HG03378 (cell line): Measurements from ENCODE around the gene SPSB2.
"Not testable (repeated sequence)": the region's sequence is repeated elsewhere in the genome, so short reads cannot be mapped to it uniquely, and the experiment has no call there.

ENCODE experiments used
- ATAC-seq: cut with Tn5 transposase; IDR thresholded peaks from one replicate; pipeline ENCODE4 v1.9.1; 2021; ENCODE audit warnings: mild to moderate bottlenecking, moderate library complexity; ENCODE audit not compliant: unreplicated experiment

Gene SPSB2

DNA sequence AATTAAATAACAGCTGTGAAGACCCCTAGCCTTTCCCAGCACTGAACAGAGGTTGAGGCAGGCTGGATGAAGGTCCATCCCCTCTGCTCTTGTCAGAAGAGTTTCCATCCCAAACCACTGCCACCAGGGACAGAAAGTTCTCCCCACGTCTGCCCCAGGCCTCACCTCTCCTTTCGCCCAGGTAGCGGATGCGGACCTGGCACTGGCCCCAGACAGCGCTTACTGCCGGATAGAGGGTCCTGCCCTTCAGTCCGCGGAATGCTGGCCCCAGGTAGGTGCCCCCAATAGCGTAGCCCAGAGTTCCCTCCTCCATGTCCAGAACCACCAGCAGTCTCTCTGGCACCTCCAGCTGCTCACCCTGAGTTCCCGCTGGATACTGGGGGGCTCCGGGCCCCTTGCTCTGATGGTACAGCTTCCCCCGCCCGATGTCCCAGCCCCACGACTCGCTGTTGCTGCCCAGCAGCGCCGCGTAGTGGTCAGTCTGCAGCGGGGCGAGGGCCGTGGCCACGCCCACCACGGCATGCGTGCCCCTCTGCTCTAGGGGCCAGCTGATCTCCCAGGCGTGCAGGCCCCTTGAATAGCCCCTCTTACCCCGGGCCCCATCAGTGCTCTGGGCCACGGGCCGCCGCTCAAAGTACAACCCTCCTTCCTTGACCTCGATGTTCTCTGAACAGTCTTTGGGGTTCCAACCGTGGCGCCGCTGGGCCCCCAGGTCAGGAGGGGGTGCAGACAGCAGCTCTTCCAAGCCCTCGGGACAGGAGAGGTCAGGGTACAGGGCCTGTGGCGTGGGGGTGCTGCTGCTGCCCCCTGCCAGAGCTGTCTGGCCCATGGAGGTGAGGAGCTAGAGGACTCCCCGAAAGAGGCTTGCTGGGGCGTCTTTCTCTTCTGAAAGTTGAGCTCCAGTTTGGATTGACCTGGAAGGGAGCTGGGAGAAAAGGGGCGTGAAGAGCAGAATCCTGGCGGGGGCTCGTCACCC lies 742 bp downstream of the SPSB2 start:
- ATAC-seq, result no peak

DNA sequence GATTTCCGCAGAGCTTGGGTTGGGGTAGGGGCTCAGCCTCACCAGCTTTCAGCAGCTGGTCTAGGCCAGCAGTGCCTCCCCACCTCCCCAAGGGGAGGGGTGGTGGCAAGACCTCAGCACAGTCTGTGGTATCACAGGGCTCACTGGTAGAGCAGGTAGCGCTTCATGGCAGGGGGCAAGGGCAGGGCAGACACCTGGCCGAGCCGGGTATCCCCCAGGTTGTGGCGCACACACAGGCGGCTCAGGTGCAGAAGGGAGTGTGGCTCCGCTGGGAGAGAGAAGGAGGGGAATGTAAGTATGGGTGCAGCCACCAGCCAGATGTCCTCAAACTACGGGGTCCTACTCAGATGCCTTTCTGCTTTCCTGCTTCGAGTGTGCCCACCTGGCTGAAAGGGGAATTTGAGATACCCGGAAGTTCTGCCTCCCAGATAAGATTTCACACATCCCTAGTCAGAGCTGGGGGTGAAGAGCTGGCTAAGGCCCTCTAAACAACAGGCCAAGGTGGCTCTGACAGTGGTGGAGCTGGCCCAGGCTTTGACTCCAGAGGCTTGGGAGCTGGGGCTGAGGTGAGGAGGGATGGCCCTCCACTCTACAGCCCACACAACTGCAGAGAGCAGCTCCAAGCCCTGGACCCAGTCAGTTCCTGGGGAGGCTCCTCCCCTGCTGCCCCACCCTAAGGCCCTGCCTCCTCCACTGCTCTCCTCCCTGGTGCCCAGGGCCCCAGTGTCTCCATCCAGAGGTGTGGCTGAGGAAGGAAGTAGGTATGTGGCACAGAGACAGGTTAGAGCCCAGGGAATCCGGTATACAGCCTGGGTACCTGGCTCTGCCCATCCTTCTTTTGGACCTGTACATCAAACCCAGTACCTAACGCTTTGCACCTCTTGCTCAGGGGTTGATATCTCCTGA lies 1.8 kb downstream of the SPSB2 start:
- ATAC-seq, result no peak

DNA sequence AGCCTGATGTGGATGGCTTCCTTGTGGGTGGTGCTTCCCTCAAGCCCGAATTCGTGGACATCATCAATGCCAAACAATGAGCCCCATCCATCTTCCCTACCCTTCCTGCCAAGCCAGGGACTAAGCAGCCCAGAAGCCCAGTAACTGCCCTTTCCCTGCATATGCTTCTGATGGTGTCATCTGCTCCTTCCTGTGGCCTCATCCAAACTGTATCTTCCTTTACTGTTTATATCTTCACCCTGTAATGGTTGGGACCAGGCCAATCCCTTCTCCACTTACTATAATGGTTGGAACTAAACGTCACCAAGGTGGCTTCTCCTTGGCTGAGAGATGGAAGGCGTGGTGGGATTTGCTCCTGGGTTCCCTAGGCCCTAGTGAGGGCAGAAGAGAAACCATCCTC lies 2.8 kb downstream of the SPSB2 start:
- ATAC-seq, result not testable (repeated sequence)

DNA sequence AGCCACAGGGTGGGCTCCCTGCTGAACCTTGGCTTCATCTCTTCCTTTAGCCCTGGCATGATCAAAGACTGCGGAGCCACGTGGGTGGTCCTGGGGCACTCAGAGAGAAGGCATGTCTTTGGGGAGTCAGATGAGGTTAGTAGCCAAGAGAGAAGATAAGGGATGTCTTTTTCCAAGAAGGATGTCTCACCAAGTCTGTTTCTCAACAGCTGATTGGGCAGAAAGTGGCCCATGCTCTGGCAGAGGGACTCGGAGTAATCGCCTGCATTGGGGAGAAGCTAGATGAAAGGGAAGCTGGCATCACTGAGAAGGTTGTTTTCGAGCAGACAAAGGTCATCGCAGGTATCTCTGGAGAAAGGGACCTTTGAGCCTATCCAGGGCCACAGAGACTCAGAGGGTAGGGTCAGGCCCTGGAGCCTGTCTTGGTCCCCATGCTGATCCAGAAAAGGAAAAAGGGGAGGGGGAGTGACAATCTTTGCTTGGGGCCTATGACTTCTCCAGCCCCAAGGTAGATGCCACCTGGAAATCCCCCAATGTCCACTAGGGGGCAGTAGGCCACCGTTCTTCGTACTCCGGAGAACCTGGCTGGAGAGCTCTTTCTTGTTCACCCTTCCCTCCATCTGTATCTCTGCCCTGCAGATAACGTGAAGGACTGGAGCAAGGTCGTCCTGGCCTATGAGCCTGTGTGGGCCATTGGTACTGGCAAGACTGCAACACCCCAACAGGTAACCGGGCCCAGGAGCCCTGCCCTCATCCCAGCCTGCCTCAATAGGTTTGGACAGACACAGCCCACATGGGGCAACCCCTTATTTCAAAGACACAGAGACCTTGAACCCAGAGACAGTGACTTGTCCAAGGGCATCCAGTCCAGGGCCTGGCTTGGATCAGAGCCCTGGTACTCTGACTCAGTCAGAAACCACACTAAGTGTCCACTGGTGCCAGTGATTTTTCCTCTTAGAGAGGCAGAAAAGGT lies 3.8 kb downstream of the SPSB2 start:
- ATAC-seq, result no peak

DNA sequence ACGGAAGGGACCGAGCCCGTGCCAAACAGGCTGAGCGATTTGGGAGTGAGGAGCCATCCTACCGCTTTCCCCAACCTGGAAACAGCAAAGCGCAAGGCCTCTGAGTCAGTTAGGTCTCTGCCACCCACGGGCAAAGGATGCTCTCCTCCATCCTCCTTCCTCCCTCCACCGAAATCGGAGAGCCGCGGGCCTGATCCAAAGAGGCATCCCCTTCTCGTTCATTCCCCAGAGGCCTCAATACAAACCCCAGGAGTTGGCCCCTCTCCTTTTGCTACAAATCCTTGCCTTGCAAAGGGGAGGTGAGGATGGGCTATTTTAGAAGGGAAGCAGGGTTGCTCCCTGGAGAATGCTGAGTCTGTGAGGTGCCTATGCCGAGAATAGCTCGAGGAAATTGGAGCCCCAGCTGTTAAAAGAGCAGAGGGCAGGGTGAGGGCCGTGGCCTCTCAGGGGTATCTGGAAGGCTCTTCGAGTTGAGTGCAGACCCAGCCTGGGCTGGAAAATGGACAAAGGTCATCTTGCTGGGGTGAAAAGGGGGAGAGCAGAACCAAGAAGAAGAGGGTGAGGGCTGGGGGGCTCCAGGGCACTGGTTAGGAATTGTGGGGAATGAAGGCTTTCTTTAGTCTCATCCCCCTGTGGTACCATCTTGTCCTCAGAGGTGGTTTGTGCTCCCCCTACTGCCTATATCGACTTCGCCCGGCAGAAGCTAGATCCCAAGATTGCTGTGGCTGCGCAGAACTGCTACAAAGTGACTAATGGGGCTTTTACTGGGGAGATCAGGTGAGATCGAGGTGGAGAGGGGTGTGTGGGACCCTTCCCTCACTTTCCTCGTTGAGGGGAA lies 4.7 kb downstream of the SPSB2 start:
- no peak for ATAC-seq

DNA sequence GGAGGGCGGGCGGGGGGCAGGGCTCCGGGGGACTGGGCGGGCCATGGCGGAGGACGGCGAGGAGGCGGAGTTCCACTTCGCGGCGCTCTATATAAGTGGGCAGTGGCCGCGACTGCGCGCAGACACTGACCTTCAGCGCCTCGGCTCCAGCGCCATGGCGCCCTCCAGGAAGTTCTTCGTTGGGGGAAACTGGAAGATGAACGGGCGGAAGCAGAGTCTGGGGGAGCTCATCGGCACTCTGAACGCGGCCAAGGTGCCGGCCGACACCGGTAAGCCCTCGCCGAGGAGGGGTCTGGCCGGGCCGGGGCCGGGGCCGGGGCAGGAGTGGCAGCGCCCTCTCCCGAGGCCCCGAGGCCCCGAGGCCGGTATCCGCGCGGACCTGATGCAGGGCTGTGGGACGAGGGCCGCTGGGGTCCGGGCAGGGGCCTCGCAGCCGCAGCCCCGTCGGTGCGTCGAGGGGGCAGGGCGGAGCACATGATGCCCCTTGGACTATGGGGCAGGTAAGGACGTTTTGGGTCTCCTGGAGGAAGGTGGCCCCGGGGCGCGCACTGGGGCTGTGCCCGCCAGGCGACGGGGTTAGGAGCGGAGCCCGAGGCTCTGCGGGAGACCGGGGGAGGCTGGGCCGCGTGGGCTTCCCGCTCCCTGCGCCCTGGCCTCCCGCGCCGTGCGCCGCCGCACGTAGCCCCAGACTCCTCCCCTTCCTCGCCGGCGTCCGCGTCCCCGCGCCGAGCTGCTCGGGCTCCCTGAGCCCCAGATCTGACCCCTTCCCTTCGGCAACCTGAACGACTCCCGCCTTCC lies 5.5 kb downstream of the SPSB2 start, which contains the start of gene TPI1:
TPI1 (plus strand) TSS at position 119 of the 798 bp plus-strand sequence; CDS start at position 155, 36 bp downstream.
- ATAC-seq, result no peak

DNA sequence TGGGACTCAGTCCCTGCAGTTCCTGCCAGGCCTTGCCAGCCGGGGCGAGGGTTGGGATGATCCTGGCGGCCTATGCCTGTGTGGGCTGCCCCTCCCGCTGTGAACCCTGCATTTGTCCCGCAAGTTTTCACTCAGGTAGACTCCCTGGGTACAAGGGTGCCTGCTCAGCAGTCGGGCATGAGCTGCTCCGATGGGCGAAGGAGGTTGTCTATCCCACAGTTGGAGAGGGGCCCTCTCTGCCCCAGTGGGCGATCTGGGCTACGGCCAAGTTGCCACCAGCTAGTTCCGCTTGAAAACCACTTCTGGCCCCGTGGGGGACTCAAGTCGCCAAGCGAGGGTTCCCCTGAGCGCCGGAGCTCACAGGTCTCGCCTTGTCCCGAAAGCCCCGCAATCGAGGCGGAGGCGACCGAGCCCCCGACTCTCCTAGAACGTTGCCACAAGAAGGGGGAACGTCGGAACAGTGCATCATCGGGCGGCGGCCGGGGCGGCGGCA lies 6.1 kb downstream of the SPSB2 start:
- no peak for ATAC-seq

DNA sequence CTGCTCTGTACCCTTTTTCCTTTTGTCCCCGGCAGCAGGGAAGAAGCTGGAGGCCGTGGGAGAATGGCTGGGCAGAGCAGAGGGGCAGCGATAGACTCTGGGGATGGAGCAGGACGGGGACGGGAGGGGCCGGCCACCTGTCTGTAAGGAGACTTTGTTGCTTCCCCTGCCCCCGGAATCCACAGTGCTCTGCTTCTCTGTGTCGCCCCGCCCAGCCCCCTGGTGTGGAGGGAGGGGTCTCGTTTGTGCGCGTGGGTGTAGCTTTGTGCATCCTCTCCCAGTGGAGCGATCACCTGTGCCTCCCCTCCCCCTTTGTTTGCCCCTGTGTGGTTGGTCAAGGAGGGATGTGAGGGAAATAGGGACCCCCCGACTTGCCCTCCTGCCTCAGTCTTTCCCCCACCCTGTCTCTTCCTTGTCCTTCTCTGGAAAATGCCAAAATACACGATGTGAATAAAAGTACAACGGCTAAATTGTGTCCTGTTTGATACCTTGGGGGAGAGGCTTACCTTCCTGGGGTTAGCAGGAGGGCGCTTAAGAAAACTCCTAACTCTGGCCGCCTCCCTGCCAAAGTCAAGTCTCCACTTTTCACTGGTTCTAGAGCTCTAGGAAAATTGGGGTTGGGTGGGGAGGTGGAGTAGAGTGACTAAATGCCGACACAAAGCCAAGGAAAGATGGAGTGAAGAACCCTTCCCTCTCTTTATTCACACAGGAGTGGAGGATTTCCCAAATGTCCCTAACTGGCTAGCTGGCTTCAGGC lies 6.8 kb downstream of the SPSB2 start:
- ATAC-seq, result no peak

DNA sequence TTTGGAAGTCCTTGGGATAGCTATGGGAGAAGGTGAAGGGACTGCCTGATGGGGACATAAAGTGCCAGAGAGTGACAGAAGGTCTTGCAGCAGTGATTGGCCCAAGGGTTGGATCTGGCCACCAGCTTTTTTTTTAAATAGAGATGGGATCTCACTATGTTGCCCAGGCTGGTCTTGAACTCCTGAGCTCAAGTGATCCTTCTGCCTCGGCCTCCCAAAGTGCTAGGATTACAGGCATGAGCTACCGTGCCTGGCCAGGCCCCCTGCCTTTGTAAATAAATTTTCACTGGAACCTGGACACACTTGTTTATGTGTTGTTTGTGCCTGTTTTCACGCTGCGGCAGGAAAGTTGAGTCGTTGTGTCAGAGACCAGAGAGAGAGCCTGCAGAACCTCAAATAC lies 7.8 kb downstream of the SPSB2 start:
- not testable (repeated sequence) for ATAC-seq

DNA sequence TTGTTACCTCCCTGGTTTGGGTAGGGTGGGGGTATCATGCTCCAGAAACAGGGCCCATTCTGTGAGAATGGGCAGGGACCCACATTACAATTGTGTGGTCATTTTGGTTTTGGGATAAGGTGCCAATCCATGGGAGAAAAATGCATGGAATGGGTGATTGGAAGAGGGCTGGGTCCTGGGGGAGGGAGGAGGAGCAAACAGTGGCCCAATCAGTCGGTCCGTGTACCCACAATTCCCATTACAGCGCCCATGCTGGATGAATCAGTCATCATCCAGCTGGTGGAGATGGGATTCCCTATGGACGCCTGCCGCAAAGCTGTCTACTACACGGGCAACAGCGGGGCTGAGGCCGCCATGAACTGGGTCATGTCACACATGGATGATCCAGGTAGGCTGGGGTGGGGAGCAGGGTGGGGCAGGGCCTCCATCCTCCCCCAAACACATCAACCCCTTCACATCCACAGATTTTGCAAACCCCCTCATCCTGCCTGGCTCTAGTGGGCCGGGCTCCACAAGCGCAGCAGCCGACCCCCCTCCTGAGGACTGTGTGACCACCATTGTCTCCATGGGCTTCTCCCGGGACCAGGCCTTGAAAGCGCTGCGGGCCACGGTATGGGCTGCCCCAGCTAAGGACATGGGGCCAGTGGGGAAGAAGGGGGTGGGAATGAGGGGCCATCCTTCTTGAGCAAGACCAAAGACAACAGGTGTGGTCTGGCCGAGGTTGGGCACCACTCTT lies 9.3 kb downstream of the SPSB2 start:
- no peak for ATAC-seq

DNA sequence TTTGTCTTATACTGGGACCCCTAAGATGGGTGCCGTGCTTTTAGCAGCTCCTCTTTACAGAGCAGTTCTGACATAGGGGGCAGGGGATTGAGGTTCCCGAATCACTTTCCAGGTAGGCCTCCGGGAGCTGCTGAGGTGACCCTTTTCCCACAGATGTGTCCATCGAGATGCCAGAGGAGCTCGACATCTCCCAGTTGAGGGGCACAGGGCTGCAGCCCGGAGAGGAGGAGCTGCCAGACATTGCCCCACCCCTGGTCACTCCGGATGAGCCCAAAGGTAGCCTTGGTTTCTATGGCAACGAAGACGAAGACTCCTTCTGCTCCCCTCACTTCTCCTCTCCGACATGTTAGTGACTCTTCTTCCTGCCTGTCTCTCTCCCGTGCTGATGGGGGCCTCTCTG lies 10.1 kb downstream of the SPSB2 start:
- no peak for ATAC-seq

DNA sequence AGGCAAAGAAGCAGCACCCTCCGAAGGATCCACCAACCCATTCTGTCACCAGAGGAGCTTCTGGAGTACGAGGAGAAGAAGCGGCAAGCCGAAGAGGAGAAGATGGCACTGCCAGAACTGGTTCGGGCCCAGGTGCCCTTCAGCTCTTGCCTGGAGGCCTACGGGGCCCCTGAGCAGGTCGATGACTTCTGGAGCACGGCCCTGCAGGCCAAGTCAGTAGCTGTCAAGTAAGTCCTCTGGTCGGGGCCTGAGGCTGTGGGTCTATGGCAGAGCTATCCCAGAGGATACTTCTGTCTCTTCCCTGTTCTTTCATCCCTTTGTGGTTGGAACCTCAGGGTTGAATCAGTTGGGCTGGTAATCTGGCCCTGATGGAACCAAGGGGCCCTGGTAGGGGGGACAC lies 11.7 kb downstream of the SPSB2 start:
- no peak for ATAC-seq

DNA sequence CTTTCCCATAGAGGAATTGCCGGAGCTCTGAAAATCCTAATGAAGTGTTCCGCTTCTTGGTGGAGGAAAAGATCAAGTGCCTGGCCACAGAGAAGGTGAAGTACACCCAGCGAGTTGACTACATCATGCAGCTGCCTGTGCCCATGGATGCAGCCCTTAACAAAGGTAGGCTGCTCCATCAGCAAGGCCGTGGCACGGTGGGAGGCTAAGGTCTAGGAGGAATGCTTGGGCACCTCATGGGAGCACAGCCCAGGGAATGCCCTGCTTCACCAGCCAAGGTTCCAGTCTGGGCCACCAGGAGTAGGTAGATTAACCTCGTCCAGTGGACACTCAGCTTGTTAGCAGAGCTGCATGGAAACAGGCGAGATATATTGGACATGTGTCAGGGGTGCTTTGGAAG lies 12.2 kb downstream of the SPSB2 start:
- no peak for ATAC-seq

DNA sequence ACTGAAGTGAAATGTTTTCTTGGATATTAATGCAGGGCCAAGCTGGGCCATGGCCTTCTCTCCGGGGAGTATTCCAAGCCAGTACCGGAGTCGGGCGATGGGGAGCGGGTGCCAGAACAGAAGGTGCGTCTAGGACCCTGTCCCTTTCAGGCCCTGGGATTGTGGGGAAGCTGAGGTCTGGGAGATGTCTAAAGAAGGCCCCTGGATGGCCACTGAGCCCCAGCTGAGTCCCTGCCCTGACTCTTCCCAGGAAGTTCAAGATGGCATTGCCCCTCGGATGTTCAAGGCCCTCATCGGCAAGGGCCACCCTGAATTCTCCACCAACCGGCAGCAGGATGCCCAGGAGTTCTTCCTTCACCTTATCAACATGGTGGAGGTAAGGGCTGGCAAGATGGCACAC lies 13.0 kb downstream of the SPSB2 start:
- no peak for ATAC-seq

DNA sequence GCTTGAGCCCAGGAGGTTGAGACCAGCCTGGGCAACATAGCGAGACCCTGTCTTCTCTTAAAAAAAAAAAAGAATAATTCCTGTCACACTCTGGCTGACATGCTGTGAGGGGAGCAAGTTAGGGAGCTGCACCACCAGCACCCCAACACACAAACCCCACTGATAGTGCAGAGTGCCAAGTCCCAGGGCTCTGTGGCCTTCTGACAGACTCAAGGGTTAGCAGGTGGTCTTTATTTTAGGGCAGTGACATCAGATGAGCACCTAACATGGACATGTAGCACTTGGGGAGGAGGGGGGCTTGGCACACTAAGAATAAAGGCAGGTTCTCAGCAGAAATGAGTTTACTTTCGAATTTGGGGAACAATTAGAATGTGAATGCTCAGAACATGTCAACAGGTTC lies 14.3 kb downstream of the SPSB2 start:
- no peak for ATAC-seq

DNA sequence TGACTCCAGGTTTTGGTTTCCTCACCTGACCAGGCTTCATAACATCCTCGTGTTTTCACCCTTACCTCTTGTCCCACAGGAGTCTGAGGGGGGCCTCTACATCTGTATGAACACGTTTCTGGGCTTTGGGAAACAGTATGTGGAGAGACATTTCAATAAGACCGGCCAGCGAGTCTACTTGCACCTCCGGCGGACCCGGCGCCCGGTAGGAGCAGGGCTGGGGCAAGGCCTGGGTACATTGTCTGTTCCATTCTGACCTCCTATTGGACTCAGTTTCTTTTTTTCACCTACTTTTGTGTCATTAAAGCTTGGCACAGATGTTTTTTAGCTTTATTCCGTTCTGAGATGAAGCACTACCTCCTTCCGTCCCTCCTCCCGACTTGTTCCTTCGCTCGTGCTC lies 17.8 kb downstream of the SPSB2 start:
- ATAC-seq, result no peak

DNA sequence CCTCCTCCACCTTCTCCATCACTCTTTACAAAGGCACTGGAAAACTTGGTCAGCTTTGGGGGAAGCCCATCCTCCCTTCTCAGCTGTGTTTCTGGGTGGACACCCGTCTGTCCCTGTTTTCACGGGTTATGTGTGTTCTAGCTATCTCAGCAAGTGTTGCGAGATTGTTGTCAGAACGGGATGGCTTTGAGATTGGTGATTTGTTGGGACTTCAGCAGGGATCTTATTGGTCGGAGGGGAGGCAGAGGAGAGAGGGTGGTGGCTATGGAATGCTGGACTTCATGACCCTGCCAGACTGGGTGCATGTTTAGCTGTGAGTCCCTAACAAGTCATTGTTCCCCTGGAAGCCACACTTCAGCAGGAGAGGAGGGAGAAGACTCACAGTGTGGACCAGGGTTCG lies 19.1 kb downstream of the SPSB2 start:
- ATAC-seq, result no peak
